Stimulated activated CD8-positive, alpha-beta memory T cell treated with anti-CD3 and anti-CD28 coated beads, Interleukin-15, amount 100 ng/mL, for 1 hour (primary cell): ENCODE measurements around the gene TEKTIP1.
A peak's percentile ranks its signal among the peaks of the same experiment; 100 is the strongest.

Experiments
- DNase-seq: peaks from one replicate; pipeline ENCODE4 v3.0.0-alpha.2; 2020; ENCODE audit warnings: low read depth

Gene TEKTIP1

DNA sequence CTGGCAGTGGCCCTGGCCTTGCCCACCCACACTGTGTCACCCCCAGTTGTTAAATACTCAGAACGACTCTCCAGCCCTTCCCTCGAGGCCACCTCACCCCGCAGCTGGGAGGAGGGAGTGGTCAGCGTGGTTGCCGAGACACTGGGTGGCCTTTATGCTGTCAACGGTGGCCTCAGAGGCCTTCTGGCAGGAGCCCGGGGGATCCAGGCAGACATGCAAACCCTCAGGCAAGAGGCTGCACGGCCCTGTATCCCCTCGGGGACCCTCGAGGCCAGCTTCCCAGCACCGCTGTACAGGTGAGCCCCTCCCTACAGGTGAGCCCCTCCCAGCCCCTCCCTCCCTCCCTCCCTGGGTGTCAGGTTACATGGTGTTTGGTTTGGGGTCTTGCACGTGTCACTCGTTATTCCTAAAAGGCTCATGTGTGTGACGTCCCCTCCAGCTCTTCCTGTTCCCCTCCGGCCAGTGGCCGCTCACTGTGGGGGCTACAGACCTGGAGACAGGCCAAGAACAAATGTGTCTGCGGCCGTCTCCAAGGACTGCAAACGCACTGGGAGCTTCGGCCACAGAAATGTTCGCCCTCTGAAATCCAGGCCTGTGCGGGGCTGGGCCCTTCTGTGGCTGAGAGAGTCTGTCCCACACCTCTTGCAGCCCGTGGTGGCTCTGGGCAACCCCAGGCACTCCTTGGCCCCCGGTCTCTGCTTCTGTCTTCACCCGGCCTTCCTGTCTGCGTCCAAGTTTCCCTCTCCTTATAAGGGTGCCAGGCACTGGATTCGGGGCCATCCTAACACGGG lies at the start of gene TEKTIP1:
Gene TEKTIP1 (plus strand): TSS at position 210 of the 791 bp plus-strand sequence. CDS start 4 bp downstream, at position 214.
- no peak for DNase-seq

DNA sequence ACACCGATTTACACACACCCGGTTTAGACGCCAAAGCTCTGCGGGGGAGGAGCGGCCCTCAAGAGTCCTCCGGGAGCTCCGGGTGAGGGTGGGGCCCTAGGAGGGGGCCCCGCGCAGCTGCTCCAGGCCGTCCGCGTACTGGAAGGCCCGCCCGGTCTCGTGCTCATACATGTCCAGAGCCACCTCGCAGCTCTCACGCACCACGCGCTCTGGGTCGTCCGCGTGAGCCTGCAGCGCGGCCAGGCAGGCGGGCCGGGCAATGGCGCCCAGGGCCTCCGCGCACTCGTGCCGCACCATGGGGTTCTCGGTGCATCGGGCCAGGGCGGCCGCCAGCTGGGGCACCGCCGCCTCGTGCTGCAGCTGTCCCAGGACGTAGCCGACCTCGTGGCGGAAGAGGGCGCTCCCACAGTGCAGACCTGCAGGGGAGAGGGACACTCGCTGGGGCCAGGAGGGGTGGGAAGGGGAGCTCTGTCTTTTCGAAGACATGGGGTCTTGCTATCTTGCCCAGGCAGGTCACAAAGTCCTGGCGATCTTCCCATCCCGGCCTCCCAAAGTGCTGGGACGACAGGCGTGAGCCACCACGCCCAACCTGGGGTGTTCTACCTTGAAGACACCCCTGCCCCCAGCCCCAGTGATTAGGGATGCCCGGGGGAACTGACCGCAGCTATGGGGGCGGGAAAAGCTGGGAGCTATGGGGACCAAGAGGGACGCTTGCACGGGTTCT lies 47.4 kb upstream of the TEKTIP1 start:
- DNase-seq = no peak

DNA sequence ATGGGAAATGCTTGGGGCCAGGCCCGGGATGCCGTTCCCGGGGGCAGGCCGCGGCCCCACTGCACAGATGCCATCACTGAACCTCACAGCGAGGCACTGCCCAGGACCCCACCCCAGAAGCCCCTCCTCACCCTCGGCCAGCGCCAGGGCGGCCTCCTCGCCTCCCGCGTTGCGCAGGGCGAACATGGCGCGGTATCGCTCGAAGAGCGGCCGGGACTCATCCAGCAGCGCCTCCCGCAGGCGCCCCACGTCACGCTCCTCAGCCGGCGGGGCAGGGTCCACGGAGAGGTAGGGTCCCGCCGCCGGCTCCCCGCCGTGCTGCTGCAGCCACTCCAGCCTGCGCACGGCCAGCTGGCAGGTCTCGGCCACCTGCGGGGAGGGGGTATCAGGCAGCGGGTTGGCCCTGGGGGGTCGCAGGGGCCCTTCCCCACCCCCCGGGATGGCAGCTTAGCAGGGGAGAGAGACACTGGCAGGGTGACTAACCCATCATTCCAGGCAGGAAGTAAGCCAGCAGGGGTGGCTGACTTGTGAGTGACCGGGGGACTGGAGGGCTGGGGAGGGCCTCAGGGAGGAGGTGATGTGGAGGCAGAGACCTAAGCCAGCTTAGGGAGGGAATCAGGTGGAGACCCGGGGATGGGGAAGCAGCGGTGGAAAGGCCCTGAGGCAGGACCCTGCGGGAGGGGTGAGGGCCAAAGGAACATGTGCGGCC lies 46.7 kb upstream of the TEKTIP1 start:
- no peak for DNase-seq

DNA sequence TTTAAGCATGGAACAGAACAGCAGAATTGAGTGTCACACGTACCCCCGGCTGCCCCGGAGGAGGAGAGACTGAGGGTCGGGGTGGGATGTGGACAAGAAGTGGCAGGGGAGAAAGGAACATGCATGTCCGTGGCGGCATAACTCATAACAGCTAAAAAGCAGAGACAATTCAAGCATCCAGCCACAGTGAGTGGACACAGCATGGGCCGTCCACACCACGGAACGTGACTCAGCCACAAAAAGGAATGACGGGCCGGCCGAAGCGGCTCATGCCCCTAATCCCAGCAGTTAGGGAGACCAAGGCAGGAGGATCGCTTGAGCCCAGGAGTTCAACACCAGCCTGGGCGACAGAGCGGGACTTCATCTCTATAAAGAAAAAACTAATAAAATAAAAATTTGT lies 46.1 kb upstream of the TEKTIP1 start:
- DNase-seq = no peak

DNA sequence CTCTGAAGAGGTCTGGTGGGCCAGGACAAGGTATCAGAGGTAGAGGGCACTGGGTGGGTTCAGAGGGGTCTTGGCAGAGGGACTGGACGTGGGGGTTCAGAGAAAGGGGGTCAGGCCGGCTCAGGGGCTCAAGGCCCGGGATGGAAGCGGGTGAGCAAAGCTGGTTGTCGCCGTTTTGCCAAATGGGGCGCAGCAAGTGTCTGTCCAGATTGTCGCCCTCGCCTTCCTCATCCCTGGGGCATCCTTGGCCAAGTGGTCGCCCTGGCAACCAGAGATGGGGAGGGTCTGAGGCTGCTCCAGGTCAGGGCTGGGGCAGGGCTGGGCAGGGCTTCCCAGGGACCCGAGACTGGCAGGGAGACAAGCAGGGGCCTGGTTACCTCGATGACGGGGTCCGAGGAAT lies 45.3 kb upstream of the TEKTIP1 start:
- no peak for DNase-seq

DNA sequence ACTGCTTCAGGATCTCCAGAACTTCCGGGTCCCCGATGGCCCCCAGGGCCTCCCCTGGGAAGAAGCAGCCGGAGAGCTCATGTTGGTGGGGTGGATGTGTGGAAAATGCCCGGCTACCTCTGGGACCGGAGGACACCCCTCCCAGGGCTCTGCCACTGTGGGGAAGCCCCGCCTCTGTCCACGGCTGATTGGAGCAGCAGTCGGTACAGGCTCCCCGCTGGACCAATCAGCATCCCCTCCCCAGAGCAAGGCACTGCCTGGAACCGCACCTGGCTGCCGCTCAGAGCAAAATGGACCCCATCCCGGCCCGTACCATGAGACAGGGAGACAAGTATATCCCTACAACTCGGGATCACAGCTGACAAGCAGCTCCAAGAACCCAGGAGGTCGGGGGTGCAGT lies 44.9 kb upstream of the TEKTIP1 start:
- no peak for DNase-seq

DNA sequence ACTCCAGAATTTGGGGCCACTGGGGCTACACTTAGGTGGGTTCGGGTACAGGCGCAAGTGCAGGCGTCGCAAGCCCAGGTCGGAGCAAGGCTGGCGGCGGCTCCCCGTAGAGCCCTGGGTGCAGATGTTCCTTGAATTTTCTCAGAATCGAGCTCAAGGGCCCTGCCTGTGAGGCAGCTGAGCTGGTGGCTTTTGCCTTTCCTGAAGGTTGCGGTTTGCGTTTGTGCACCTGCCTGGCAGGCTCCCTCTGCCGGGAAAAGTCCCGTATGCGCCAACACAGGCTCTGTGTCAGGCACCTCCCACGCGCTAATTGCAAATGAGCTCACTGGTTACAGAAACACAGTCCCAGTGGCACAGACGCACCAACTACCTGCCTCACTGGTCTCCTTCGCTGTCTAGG lies 44.4 kb upstream of the TEKTIP1 start:
- no peak for DNase-seq

DNA sequence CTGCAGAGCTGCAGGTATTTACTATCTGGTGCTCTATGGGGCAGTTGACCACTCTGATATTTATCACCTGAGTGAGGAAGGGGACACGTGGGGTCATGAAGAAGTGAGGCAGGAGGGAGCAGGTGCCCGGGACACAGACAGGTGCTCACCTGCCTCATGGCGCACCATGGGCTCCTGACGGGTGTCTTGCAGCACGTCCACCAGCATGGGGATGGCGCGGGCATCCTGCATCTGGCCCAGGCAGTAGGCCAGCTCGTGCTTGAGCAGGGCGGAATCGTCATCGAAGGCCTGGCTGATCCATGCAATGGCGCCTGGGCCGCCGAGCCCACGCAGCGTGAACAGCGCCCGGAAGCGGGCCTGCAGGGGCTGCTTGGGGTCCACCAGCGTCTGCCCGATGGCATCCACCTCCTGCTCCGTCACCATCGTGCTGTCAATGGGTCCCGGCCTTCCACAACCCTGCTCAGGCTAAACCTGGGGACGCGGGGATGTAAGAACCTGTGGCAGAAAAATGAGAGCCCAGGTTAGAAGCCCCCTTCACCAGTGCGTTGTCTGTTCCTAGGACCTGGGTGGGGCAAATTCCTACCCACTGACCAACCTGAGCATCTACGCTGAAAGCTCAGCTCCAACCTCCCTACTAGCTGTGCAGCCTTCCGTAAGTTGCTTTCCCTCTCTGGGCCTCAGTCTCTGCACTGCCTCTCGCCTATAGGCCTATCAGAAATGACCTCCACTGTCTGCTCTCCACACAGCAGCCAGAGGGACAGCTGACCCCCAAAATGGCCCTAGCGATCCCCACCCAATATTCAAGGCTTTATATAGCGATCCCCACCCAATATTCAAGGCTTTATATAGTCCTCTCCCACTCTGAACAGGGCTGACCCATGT lies 42.3 kb upstream of the TEKTIP1 start:
- DNase-seq = no peak

DNA sequence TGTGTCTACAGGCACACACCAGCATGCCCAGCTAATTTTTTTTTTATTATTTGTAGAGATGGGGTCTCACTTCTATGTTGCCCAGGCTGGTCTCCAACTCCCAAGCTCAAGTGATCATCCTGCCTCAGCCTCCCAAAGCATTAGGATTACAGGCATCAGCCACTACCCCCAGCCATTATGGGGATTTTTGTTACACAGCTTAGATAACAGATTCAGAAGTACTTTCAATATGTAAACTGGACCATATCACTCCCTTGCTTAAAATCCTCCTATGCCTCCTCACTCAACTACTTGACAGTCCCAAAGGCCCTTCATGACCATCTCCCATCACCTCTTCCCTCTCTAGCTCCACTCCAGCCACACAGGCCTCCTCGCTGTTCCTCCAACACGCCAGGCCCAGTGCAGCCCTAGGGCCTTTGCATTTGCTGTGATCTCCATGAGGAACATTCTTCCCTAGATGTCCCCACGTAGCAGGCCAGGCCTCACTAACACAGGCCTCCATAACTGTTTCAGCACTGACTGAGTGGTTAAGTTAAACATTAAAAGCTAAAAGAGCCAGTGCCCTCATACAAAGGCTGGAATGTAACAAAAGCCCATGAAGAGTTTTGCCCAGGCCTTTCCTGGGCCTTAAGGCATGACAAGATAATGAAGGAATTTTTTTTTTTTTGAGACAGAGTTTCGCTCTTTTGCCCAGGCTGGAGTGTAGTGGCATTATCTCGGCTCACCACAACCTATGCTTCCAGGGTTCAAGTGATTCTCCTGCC lies 41.0 kb upstream of the TEKTIP1 start:
- no peak for DNase-seq

DNA sequence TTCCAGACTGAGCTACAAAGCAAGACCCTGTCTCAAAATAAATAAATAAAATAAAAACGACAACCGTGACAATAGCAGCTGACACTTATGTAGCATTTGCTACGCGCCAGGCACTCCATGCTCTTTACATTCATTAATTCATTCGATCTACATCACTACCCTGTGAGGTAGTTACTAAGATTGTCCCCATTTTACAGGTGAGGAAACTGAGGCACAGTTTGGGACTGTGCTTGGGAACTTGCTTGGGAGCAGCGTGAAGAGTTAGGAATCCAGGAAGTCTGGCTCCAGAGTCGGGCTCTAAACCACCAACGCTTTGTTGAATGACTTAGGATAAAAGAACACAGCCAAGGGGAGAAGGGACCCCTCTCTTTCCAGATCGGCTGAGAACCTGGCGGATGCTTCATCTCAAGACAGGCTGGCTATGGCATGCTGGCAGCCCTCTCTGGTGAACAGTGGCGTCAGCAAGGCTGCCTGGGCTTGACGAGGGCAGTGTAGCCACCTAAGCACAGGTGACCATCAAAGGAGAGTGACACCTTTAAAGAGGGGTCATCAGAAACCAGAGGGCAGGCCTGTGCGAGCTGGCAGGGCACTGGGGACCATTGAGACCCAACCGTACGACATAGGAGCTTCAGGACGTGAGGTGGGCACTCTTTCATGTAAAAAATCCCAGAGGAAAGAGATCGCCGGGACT lies 39.1 kb upstream of the TEKTIP1 start:
- no peak for DNase-seq

DNA sequence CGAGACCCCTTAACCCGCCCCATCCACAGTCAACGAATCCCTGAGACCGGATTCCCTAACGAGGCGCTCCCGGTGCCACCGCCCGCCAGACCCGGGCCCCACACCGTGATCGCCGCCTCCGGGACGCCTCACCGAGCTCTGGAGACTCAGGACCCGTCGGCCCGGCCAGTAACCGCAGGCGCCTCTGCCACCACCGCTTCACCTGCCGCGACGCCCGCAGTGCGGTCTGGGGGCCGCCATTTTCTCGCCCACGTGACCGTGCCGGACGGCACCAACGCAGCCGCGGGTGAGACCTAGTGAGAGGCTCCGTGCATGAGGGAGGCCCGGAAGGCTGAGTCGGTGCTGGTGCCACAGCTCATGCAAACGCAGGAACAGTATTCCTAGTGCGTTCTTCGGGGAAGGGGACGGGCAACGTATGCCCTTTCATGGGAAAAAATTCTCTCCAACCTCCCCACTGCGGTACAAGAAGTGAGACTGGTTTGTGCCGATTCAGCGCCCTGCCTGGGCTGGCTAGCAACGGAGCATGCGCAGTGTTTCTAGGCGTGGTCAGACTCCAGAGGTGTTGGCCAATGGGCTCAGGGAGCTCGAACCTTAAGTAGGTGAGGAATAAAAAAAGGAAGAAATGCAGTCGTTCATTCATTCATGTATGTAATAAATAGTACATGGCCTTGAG lies 38.4 kb upstream of the TEKTIP1 start, which contains the start of gene DOHH:
Gene DOHH (minus strand): TSS at position 246 of the 673 bp plus-strand sequence. CDS start 3,860 bp downstream, outside the sequence.
- peak; percentile 92 for DNase-seq

DNA sequence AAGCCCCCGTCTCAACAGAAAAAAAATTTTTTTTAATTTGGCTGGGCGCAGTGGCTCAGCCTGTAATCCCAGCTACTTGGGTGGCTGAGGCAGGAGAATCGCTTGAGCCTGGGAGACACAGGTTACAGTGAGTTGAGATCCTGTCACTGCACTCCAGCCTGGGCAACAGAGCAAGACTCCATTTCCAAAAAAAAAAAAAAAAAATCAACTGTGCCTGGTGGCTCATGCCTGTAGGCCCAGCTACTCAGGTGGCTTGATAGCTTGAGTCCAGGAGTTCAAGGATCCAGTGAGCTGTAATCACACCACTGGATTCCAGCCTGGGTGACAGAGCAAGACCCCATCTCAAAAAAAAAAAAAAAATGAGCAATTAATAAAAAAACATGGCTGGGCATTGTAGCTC lies 37.2 kb upstream of the TEKTIP1 start:
- DNase-seq = no peak

DNA sequence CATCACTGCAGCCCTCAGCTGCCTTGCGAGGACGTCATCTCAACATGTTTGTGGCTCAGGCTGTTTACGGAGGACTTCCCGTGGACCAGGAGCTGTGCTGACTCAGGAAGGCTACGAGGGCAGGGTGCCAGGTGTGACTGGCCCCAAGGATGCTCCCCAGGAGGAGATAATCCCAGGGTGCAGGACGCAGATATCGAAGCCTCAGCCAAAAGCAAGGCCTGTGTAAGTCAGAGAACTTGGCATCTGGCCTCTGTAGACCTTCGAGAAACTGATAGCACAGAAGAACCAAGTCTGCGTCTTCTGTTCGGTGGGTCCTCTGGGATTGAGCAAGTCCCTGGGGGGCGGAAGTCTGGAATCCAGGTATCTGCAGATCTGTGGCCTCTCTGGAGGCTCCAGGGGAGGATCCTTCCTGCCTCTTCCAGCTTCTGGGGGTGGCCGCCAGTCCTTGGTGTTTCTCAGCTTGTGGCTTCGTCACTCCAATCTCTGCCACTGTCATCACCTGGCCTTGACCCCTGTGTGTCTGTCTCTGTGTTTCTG lies 35.9 kb upstream of the TEKTIP1 start:
- DNase-seq = no peak

DNA sequence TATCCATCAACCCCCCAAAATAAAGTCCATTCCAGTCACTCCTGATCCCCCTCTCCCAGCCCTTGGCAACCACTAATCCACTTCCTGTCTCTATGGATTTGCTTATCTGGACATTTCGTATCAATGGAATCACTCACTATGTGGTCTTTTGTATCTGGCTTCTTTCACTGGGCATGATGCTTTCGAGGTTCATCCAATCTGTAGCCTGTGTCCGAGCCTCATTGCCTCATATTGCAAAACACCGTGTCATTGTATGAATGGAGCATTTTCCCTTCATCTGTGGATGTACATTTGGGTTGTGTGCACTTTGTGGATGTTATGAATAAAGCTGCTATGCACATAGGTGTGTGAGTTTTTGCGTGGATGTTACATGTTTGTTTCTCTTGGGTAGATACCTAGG lies 34.2 kb upstream of the TEKTIP1 start:
- no peak for DNase-seq

DNA sequence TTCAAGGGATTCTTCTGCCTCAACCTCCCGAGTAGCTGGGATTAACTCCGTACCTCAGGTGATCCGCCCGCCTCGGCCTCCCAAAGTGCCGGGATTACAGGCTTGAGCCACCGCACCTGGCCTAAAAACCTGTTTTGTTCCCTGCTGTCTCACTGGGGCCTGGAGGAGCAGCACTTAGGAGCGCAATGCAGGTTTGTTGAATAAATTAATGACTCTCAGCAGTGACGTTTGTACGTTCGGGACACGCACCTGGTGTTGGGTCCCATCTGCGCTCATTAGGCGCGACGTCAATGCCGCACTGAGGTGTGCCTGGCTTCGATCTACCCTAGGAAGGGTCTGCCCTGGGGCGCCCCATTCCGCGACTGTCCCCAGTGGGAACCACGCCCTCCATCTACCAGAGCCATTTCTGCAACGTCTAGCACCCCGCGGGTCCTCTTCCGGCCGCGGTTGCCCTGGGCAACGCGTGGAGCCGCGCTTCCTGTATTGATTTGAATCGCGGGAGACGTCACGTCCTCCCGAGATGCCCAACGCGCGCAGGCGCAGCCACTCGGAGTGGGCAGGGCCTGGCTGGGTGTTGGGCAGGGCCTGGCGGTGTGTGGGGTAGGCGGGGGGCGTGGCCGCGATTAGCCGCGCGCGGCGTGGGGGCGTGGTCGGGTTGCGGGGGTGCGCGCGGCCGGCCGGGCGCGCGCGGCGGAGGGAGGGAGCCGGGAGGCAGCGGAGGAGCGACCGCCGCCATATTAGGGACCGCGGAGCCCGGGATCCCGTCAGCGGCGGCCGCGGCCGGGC lies 33.2 kb upstream of the TEKTIP1 start, which contains the start of gene FZR1:
Gene FZR1 (plus strand): TSS at position 714 of the 786 bp plus-strand sequence. CDS start 16,679 bp downstream, outside the sequence.
- peak; percentile 97 for DNase-seq

DNA sequence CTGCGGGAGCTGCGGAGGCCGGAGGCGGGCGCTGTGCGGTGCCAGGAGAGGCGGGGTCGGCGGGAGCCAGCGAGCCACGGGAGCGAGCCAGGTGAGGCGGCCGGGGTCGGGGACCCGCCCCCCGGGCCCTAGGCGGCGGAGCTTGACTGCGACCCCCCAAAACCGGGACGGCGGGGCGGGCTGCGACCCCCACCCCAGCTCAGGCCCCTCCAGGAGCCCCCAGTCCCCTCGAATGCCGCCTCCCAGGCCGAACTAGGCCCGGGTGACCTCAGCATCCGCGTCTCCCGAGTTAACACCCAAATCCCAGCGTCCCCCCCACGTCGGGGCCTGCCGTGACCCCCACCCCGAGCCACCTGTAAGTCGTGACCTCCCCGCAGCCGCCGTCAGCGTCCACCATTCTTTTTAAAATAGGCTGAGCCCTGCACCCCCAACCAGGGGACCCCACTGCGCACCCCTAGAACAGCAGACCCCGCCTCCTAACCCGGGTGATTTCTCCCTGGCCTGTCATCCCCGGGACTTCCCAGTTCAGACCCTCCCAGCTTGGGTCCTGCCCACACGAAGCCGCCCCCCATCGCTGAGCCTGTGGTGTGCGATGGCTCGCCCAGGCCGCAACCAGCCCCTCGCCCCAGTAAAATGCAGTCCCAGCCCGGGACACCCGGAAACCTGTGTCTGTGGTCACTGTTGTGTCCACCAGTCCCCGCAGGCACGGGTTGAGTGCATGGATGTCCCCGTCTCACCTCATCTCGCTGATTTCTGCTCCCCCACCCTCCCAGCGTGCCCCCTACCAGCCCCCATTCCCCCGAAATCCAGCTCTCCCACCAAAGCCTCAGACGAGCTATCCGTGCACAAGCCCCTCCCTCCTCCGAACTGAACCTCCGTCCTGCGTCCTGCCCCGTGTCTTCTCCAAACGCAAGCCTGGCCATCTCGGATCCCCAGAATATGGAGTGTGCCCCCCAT lies 32.3 kb upstream of the TEKTIP1 start:
- DNase-seq = no peak

DNA sequence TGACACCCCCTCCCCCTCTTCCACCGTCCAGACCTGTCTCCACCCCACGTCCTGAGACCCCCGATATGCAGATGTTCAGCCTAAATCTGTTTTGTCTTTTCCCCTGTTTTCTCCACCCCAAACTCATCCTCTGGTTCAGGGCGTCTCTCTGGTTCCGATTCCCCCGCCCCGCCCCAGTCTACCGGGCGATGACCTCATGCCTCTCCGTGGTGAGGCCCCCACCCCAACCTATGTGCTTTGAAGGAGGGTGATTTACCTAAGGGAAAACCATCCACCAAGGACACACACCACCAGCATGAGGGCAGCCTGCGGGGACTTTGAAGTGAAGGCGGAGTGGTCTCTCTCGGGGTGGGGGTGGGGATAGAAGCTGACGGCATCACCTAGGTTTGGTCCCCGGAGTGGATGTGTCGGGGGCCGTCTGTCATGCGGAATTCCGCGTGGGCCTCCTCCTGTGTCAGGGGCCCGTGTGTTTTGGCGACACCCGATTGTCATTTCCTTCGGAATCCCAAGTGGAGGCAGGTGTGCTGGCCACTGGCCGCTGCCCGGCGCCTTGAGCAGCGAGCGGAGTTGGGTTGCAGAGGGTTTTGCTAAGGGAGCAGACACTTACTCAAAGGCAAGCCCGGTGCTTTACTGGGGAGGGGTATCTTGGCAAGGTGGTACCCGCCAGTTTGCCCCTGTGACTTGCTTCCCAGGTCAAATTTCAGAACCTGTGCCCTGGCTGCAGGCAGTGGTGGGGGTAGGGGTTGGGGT lies 31.4 kb upstream of the TEKTIP1 start:
- DNase-seq = no peak
